K562 (cell line): ENCODE data around the gene GDF7. TPM values are rescaled to one million over a fixed set of nuclear protein-coding genes. Genes with fewer than 3 reads are reported as not detected.

Source experiments
- ATF7 ChIP-seq: fragments of 450-650 bp; IDR thresholded peaks from 2 replicates; pipeline ENCODE4 v1.7.1; 2014; ENCODE audit warnings: mild to moderate bottlenecking, moderate library complexity
- CAMTA2 ChIP-seq: fragments of 250-450 bp; sonication (Bioruptor Pico); conservative IDR thresholded peaks from 2 replicates; pipeline ENCODE4 v1.5.1; 2022
- CCAR2 ChIP-seq: fragments of 200-400 bp; formaldehyde crosslinking; IDR thresholded peaks from 2 replicates; pipeline ENCODE4 v1.6.1; 2017; ENCODE audit warnings: mild to moderate bottlenecking, low read depth, low read length
- HNRNPLL ChIP-seq: fragments of 200-400 bp; formaldehyde crosslinking; IDR thresholded peaks from 2 replicates; pipeline ENCODE4 v1.6.1; 2017; ENCODE audit warnings: low read length, low read depth, mild to moderate bottlenecking; ENCODE audit not compliant: poor library complexity, severe bottlenecking
- HSF4 ChIP-seq: fragments of 250-450 bp; sonication (Bioruptor Pico); IDR thresholded peaks from 2 replicates; pipeline ENCODE4 v2.1.2; 2022; ENCODE audit warnings: mild to moderate bottlenecking, moderate library complexity, borderline replicate concordance
- LARP7 ChIP-seq: fragments of 450-650 bp; IDR thresholded peaks from 2 replicates; pipeline ENCODE4 v1.6.1; 2016
- MCM3 ChIP-seq: fragments of 450-650 bp; IDR thresholded peaks from 2 replicates; pipeline ENCODE4 v1.6.1; 2016
- MXD1 ChIP-seq: fragments of 250-450 bp; sonication (Bioruptor Pico); IDR thresholded peaks from 2 replicates; pipeline ENCODE4 v1.8.0; 2021; ENCODE audit warnings: borderline replicate concordance, mild to moderate bottlenecking, moderate library complexity; ENCODE audit not compliant: poor library complexity, severe bottlenecking
- MXI1 ChIP-seq: IDR thresholded peaks from 2 replicates; pipeline ENCODE4 v1.6.1; 2011; ENCODE audit warnings: low read depth, mild to moderate bottlenecking, improper control_type of control experiment, low read length
- PBX2 ChIP-seq, 2 experiments: IDR thresholded peaks in 1 of 2; conservative IDR thresholded peaks in 1 of 2; 2 replicates each; pipeline ENCODE4 v1.6.1; 2016; ENCODE audit warnings: low read depth in 2 of 2, mild to moderate bottlenecking in 1 of 2, missing compliant biosample characterization in 1 of 2, missing genetic modification characterization in 1 of 2, moderate library complexity in 1 of 2
- POLR2H ChIP-seq: IDR thresholded peaks from 2 replicates; pipeline ENCODE4 v1.6.1; 2016; ENCODE audit warnings: missing genetic modification characterization, low read depth, mild to moderate bottlenecking, control low read depth, missing compliant biosample characterization, moderate library complexity
- PRMT5 ChIP-seq: sonication (generic); formaldehyde crosslinking; IDR thresholded peaks from 2 replicates; pipeline ENCODE4 v1.5.0; 2020; ENCODE audit warnings: missing genetic modification reagents
- SMAD3 ChIP-seq: fragments of 450-650 bp; formaldehyde crosslinking; conservative IDR thresholded peaks from 2 replicates; pipeline ENCODE4 v1.4.0; 2020; ENCODE audit warnings: mild to moderate bottlenecking
- SRSF3 ChIP-seq: fragments of 200-400 bp; formaldehyde crosslinking; IDR thresholded peaks from 2 replicates; pipeline ENCODE4 v1.6.1; 2016; ENCODE audit warnings: mild to moderate bottlenecking, low read length, moderate library complexity; ENCODE audit not compliant: insufficient read depth
- ZNF24 ChIP-seq: fragments of 450-650 bp; IDR thresholded peaks from 2 replicates; pipeline ENCODE4 v1.6.1; 2016
- ZNF830 ChIP-seq: fragments of 250-450 bp; sonication (Bioruptor Pico); IDR thresholded peaks from 2 replicates; pipeline ENCODE4 v1.5.0; 2021; ENCODE audit warnings: mild to moderate bottlenecking
- polyA plus RNA-seq, 8 experiments: library from polyadenylated mRNA; depleted of rRNA in 4 of 8; stranded (reverse) in 5 of 8; unstranded in 3 of 8; fragments of >200 nt; fragmentation: Nextera tagmentation in 2 of 8; fragmentation: Illumina TruSeq in 1 of 8; extraction: Ambion mirVana in 2 of 8; extraction: Trizol in 1 of 8; gene quantifications; 2 replicates each; pipeline versions ENCODE4 v1.2.1 to v1.2.3, GENCODE V29; 2011 to 2014; ENCODE audit warnings: inconsistent platforms in 1 of 8, missing spikeins in 1 of 8
- total RNA-seq, 7 experiments: library from RNA; depleted of rRNA in 6 of 7; stranded (reverse); fragments of >200 nt in 6 of 7; fragmentation: Illumina TruSeq in 2 of 7; extraction: Trizol in 2 of 7; gene quantifications; 2 replicates each; pipeline versions ENCODE4 v1.2.1 to v1.2.3, GENCODE V29; 2011 to 2021; ENCODE audit warnings: low replicate concordance in 1 of 7
- TF ChIP-seq, protein P1 (sequence below): fragments of 250-450 bp; sonication (Bioruptor Pico); IDR thresholded peaks from 2 replicates; pipeline ENCODE4 v1.9.0; 2021; ENCODE audit warnings: mild to moderate bottlenecking, inconsistent platforms
- TF ChIP-seq, protein P2 (sequence below): fragments of 450-650 bp; formaldehyde crosslinking; IDR thresholded peaks from 2 replicates; pipeline ENCODE4 v1.4.0; 2022; ENCODE audit warnings: missing genetic modification characterization
- TF ChIP-seq, protein P3 (sequence below): fragments of 250-450 bp; sonication (Bioruptor Pico); IDR thresholded peaks from 2 replicates; pipeline ENCODE4 v1.4.0; 2020; ENCODE audit warnings: mild to moderate bottlenecking, moderate library complexity

The GDF7 gene
- total and polyA plus RNA-seq, 9 of the 15 experiments (the other 6 are each of a cell fraction or from before 2014, with no cell fraction given) = 0.01 TPM; not detected in 7

GRCh38 chr2:20650877-20651730 lies 15.8 kb upstream of the GDF7 start, which contains the start of gene HS1BP3 (continued):
- no peak for TF ChIP-seq ZNF830 (CRISPR knock-in tag)
- no peak for TF ChIP-seq HSF4
- TF ChIP-seq HNRNPLL = no peak
- no peak for TF ChIP-seq CCAR2
- no peak for TF ChIP-seq MXD1 (CRISPR knock-in tag)
- TF ChIP-seq PBX2 (CRISPR knock-in tag; IDR thresholded peaks at IDR 0.05; ENCODE audit: low read depth) = no peak
- no peak for TF ChIP-seq PBX2 (tag; conservative IDR thresholded peaks at IDR 0.05; ENCODE audit: low read depth)
- TF ChIP-seq SRSF3 = no peak
- TF ChIP-seq POLR2H (tag) = peak; percentile 46; the same call in 1 of the 2 replicates
- TF ChIP-seq, protein P1, sequence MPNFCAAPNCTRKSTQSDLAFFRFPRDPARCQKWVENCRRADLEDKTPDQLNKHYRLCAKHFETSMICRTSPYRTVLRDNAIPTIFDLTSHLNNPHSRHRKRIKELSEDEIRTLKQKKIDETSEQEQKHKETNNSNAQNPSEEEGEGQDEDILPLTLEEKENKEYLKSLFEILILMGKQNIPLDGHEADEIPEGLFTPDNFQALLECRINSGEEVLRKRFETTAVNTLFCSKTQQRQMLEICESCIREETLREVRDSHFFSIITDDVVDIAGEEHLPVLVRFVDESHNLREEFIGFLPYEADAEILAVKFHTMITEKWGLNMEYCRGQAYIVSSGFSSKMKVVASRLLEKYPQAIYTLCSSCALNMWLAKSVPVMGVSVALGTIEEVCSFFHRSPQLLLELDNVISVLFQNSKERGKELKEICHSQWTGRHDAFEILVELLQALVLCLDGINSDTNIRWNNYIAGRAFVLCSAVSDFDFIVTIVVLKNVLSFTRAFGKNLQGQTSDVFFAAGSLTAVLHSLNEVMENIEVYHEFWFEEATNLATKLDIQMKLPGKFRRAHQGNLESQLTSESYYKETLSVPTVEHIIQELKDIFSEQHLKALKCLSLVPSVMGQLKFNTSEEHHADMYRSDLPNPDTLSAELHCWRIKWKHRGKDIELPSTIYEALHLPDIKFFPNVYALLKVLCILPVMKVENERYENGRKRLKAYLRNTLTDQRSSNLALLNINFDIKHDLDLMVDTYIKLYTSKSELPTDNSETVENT (CRISPR knock-in tag) = no peak
- TF ChIP-seq ZNF24 = 0 out of 2 replicates have a peak, but pooled peaks have one; percentile 65
- no peak for TF ChIP-seq MXI1
- no peak for TF ChIP-seq SMAD3
- no peak for TF ChIP-seq PRMT5
- TF ChIP-seq, protein P2, sequence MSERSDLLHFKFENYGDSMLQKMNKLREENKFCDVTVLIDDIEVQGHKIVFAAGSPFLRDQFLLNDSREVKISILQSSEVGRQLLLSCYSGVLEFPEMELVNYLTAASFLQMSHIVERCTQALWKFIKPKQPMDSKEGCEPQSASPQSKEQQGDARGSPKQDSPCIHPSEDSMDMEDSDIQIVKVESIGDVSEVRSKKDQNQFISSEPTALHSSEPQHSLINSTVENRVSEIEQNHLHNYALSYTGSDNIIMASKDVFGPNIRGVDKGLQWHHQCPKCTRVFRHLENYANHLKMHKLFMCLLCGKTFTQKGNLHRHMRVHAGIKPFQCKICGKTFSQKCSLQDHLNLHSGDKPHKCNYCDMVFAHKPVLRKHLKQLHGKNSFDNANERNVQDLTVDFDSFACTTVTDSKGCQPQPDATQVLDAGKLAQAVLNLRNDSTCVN (CRISPR knock-in tag) = no peak
- no peak for TF ChIP-seq MCM3
- TF ChIP-seq LARP7 = no peak
- TF ChIP-seq ATF7 = peak; percentile 82; the same call in 1 of the 2 replicates
- TF ChIP-seq CAMTA2 = no peak
- TF ChIP-seq, protein P3, sequence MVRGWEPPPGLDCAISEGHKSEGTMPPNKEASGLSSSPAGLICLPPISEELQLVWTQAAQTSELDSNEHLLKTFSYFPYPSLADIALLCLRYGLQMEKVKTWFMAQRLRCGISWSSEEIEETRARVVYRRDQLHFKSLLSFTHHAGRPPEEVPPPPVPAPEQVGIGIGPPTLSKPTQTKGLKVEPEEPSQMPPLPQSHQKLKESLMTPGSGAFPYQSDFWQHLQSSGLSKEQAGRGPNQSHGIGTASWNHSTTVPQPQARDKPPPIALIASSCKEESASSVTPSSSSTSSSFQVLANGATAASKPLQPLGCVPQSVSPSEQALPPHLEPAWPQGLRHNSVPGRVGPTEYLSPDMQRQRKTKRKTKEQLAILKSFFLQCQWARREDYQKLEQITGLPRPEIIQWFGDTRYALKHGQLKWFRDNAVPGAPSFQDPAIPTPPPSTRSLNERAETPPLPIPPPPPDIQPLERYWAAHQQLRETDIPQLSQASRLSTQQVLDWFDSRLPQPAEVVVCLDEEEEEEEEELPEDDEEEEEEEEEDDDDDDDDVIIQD (CRISPR knock-in tag) = no peak
